IMR-90 (cell line): Measurements from ENCODE around the gene IGF2R. TPM values are rescaled to one million over a fixed set of nuclear protein-coding genes. Genes with fewer than 3 reads are reported as not detected.

Source experiments
- ATAC-seq: fragments of 200-7000 bp; cut with Tn5 transposase; 2 replicates; pipeline ENCODE4 v1.9.1; 2020; ENCODE audit warnings: low read depth, mild to moderate bottlenecking, moderate library complexity
- BruUV-seq: library from RNA; stranded (reverse); fragments of 400-500 nt; replicated peaks from 2 replicates; lab custom pipeline; 2021; lab: Mats Ljungman, UMichigan
- CTCF ChIA-PET: fragments of 300-600 bp; formaldehyde crosslinking; extraction: SDS; loops from one replicate; lab custom pipeline; 2021; ENCODE audit warnings: antibody characterized with exemption; lab: Yijun Ruan, JAX
- POLR2A ChIA-PET: fragments of 300-600 bp; sonication (Branson Sonifier 250); formaldehyde crosslinking; loops from one replicate; lab custom pipeline; 2022; ENCODE audit warnings: antibody characterized with exemption; ENCODE audit not compliant: unreplicated experiment; lab: Charles Lee
- DNase-seq: peaks from one replicate; pipeline ENCODE4 v3.0.0; 2013
- H2AFZ ChIP-seq: replicated peaks from 2 replicates; pipeline ENCODE3; 2013; ENCODE audit warnings: low read length, mild to moderate bottlenecking; ENCODE audit not compliant: poor library complexity
- H2AK5ac ChIP-seq: 2 replicates; pipeline ENCODE4 v1.6.1; 2013; ENCODE audit warnings: low read depth, low read length, inconsistent platforms
- H2AK9ac ChIP-seq: replicated peaks from 2 replicates; pipeline ENCODE3; 2013; ENCODE audit warnings: mild to moderate bottlenecking, low read depth, low read length, moderate library complexity; ENCODE audit not compliant: poor library complexity
- H2BK120ac ChIP-seq: 2 replicates; pipeline ENCODE4 v1.6.1; 2013; ENCODE audit warnings: low read depth, low read length, inconsistent platforms
- H2BK15ac ChIP-seq: 3 replicates; pipeline ENCODE4 v1.6.1; 2013; ENCODE audit warnings: low read depth, low read length, inconsistent platforms
- H2BK20ac ChIP-seq: 2 replicates; pipeline ENCODE4 v1.6.1; 2013; ENCODE audit warnings: low read depth, mild to moderate bottlenecking, inconsistent platforms, low read length, moderate library complexity
- H2BK5ac ChIP-seq: 2 replicates; pipeline ENCODE4 v1.6.1; 2013; ENCODE audit warnings: mild to moderate bottlenecking, low read depth, low read length, inconsistent platforms; ENCODE audit not compliant: poor library complexity, severe bottlenecking
- H3K14ac ChIP-seq: replicated peaks from 2 replicates; pipeline ENCODE4 v1.6.1; 2013; ENCODE audit warnings: low read depth, low read length, inconsistent platforms
- H3K18ac ChIP-seq: 2 replicates; pipeline ENCODE4 v1.6.1; 2013; ENCODE audit warnings: low read depth, low read length, control low read depth
- H3K23ac ChIP-seq: 2 replicates; pipeline ENCODE4 v1.6.1; 2013; ENCODE audit warnings: low read depth, low read length, inconsistent platforms
- H3K27ac ChIP-seq: 2 replicates; pipeline ENCODE4 v1.5.1; 2013; ENCODE audit warnings: mild to moderate bottlenecking, control low read depth, low read length; ENCODE audit not compliant: insufficient read depth
- H3K27me3 ChIP-seq: 2 replicates; pipeline ENCODE4 v1.6.1; 2013; ENCODE audit warnings: low read length; ENCODE audit not compliant: control insufficient read depth, insufficient read depth
- H3K36me3 ChIP-seq: 2 replicates; pipeline ENCODE4 v1.6.1; 2013; ENCODE audit warnings: low read length, mixed read lengths; ENCODE audit not compliant: control insufficient read depth, insufficient read depth
- H3K4ac ChIP-seq: 2 replicates; pipeline ENCODE4 v1.6.1; 2013; ENCODE audit warnings: low read depth, low read length, inconsistent platforms
- H3K4me1 ChIP-seq: 2 replicates; pipeline ENCODE4 v1.6.1; 2013; ENCODE audit warnings: low read length, mixed read lengths; ENCODE audit not compliant: control insufficient read depth, insufficient read depth
- H3K4me2 ChIP-seq: 2 replicates; pipeline ENCODE4 v1.6.1; 2013; ENCODE audit warnings: low read depth, mild to moderate bottlenecking, control low read depth, low read length, moderate library complexity
- H3K4me3 ChIP-seq: 2 replicates; pipeline ENCODE4 v1.5.1; 2013; ENCODE audit warnings: low read depth, mild to moderate bottlenecking, control low read depth, low read length, moderate library complexity; ENCODE audit not compliant: insufficient read depth
- H3K56ac ChIP-seq: 2 replicates; pipeline ENCODE4 v1.6.1; 2013; ENCODE audit warnings: low read length, inconsistent platforms; ENCODE audit not compliant: insufficient read depth; ENCODE audit errors: extremely low read depth
- H3K79me1 ChIP-seq, 2 experiments: 2 replicates each; pipeline ENCODE4 v1.6.1; 2013; ENCODE audit warnings: low read length in 2 of 2, inconsistent platforms in 1 of 2, low read depth in 1 of 2
- H3K9ac ChIP-seq: 2 replicates; pipeline ENCODE4 v1.6.1; 2013; ENCODE audit warnings: low read depth, low read length, control low read depth
- H3K9me1 ChIP-seq: 2 replicates; pipeline ENCODE4 v1.6.1; 2013; ENCODE audit warnings: low read length, inconsistent platforms; ENCODE audit not compliant: insufficient read depth
- H3K9me3 ChIP-seq: 2 replicates; pipeline ENCODE4 v1.6.1; 2013; ENCODE audit warnings: low read length; ENCODE audit not compliant: control insufficient read depth, insufficient read depth
- H4K20me1 ChIP-seq: 2 replicates; pipeline ENCODE4 v1.6.1; 2013; ENCODE audit warnings: low read length, inconsistent platforms; ENCODE audit not compliant: insufficient read depth
- H4K5ac ChIP-seq: 2 replicates; pipeline ENCODE4 v1.6.1; 2013; ENCODE audit warnings: mild to moderate bottlenecking, low read depth, low read length, control low read depth
- H4K8ac ChIP-seq, 2 experiments: 2 replicates each; pipeline ENCODE4 v1.6.1; 2013; ENCODE audit warnings: low read depth in 2 of 2, low read length in 2 of 2, control low read depth in 1 of 2, inconsistent platforms in 1 of 2
- H4K91ac ChIP-seq: 2 replicates; pipeline ENCODE4 v1.6.1; 2013; ENCODE audit warnings: low read depth, low read length, inconsistent platforms; ENCODE audit not compliant: insufficient read depth
- FOS ChIP-seq: fragments of 150-350 bp; IDR thresholded peaks from 2 replicates; pipeline ENCODE4 v1.6.1; 2016; ENCODE audit warnings: low read depth, low read length
- WGBS, 2 experiments: methylation state at CpG; one replicate each; pipeline versions ENCODE4 v1.1.5 to v1.1.7; 2013; ENCODE audit warnings: missing lambda C conversion rate in 2 of 2; ENCODE audit not compliant: insufficient read length in 1 of 2; ENCODE audit errors: extremely low coverage in 2 of 2; 5-methylcytosine and 5-hydroxymethylcytosine counted together
- dilution Hi-C: fragments of 300-500 bp; cut with HindIII; formaldehyde crosslinking; loops from one replicate; pipeline ENCODE4 v1.14.3; 2018; ENCODE audit warnings: low sequenced_read_pairs; ENCODE audit not compliant: unreplicated experiment
- in situ Hi-C: fragments of 300-500 bp; cut with MboI; formaldehyde crosslinking; loops from 3 replicates; pipeline ENCODE4 v1.14.3; 2019; ENCODE audit warnings: low sequenced_read_pairs, inconsistent platforms, mixed read lengths
- intact Hi-C: fragments of 100-400 bp; cut with micrococcal nuclease; formaldehyde crosslinking; loops from 2 replicates; pipeline ENCODE4 v1.10.0; 2022
- polyA plus RNA-seq, 3 experiments: library from polyadenylated mRNA; depleted of rRNA; stranded (reverse); fragments of >200 nt; gene quantifications; 2 replicates each; pipeline ENCODE4 v1.2.3, GENCODE V29; 2012; ENCODE audit warnings: low replicate concordance in 1 of 3
- total RNA-seq: library from RNA; depleted of rRNA; stranded (reverse); fragments of >200 nt; gene quantifications from 2 replicates; pipeline ENCODE4 v1.2.3, GENCODE V29; 2012
- TF ChIP-seq, protein P1 (sequence below): conservative IDR thresholded peaks from 2 replicates; pipeline ENCODE4 v1.5.1; 2012; ENCODE audit warnings: mild to moderate bottlenecking, low read depth, low read length, improper control_type of control experiment

IGF2R gene
- total and polyA plus RNA-seq, 2 of the 4 experiments (the other 2 are of a cell fraction), result 33.2 to 41.4 TPM

DNA sequence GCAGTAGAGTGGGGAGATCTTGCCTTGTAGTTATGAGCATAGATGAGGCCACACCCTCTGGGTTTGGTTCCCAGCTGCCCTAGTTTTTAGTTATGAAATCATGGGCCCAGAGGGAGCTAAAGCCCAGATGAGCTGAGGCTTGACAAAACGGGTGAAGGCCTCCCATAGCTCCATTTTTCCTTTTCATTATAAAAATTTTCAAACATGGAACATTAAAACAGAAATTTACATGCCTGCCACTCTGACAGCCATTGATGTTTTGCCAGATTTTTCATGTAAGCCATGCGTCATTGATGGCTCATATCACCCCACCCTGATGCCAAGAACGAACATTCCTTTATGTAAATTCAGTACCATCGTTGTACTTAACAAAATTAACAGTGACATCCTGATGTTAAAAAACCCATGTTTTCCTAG is 67.9 kb downstream of the IGF2R start:
- Histone ChIP-seq H4K91ac (no peak overlapping the region), H3K36me3 (peaks cover 58% of the 10 kb centered on the region), H3K9ac (no peak overlapping the region), H3K27me3 (no peaks in the 10 kb centered on the region), H3K4me3 (no peak overlapping the region), H3K9me1 (peaks cover 26% of the 10 kb centered on the region), H3K4me2 (peak overlapping the region; percentile 15; the same call in 1 of the 2 replicates), H3K9me3 (no peaks in the 10 kb centered on the region), H3K4me1 (peaks cover 6% of the 10 kb centered on the region), H3K79me1 (peaks cover under 1 to 43% of the 10 kb centered on the region in 2 experiments; a peak in 3 of 4 replicates), H3K56ac (no peak overlapping the region), H2BK20ac (no peak overlapping the region), H2AK5ac (no peak overlapping the region), H3K14ac (no peak overlapping the region), H4K8ac (no peak overlapping the region; a peak in 1 of 4 replicates), H2BK5ac (peak overlapping the region; percentile 15), H3K18ac (no peak overlapping the region), H2AK9ac (no peak overlapping the region), H2BK120ac (no peak overlapping the region), H2BK15ac (no peak overlapping the region), H3K23ac (no peak overlapping the region), H4K20me1 (no peaks in the 10 kb centered on the region), H3K4ac (no peak overlapping the region), H2AFZ (no peak overlapping the region), H4K5ac (no peak overlapping the region), H3K27ac (no peak overlapping the region)
- intact Hi-C loops (no loop called here), dilution Hi-C loops (no loop called here), in situ Hi-C loops (no loop called here)
- peak; percentile 87 for DNase-seq
- peak; percentile 79 for ATAC-seq
- ChIA-PET CTCF (interaction anchor here (0.6 kb wide), 1 partner anchor 51 kb away, joined by 3 read pairs; no protein-coding TSS in a partner anchor), POLR2A (no interaction called here)
- no TSS peak for BruUV-seq
- TF ChIP-seq FOS, result peak; percentile 46; the same call in 1 of the 2 replicates
- TF ChIP-seq, protein P1, sequence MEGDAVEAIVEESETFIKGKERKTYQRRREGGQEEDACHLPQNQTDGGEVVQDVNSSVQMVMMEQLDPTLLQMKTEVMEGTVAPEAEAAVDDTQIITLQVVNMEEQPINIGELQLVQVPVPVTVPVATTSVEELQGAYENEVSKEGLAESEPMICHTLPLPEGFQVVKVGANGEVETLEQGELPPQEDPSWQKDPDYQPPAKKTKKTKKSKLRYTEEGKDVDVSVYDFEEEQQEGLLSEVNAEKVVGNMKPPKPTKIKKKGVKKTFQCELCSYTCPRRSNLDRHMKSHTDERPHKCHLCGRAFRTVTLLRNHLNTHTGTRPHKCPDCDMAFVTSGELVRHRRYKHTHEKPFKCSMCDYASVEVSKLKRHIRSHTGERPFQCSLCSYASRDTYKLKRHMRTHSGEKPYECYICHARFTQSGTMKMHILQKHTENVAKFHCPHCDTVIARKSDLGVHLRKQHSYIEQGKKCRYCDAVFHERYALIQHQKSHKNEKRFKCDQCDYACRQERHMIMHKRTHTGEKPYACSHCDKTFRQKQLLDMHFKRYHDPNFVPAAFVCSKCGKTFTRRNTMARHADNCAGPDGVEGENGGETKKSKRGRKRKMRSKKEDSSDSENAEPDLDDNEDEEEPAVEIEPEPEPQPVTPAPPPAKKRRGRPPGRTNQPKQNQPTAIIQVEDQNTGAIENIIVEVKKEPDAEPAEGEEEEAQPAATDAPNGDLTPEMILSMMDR, result no peak
- 0% methylated on average over 1 of the region's 4 CpGs; no CpG with 5 or more reads in 1 of the 2 experiments for WGBS, 2 experiments
